ENCODE measurements around the gene SCNN1B.
"Not testable (repeated sequence)": the region's sequence is repeated elsewhere in the genome, so short reads cannot be mapped to it uniquely, and the experiment has no call there.

The SCNN1B gene

GRCh38 chr16:23343643-23344612 is 41.8 kb downstream of the SCNN1B start:
- Histone ChIP-seq H3K4me1 (ENCODE audit: insufficient read depth, low read length) (peaks cover 9% of the 10 kb centered on the region), H3K9ac (ENCODE audit: low read depth, low read length) (no peak overlapping the region), H3K36me3 (ENCODE audit: insufficient read depth, low read length) (no peaks in the 10 kb centered on the region), H3K9me3 (ENCODE audit: control insufficient read depth, insufficient read depth, low read length) (no peaks in the 10 kb centered on the region)

GRCh38 chr16:23345237-23345636 is 43.1 kb downstream of the SCNN1B start:
- H3K36me3 ChIP-seq (ENCODE audit: insufficient read depth, low read length), result no peaks in the 10 kb centered on the region
- H3K4me1 ChIP-seq (ENCODE audit: insufficient read depth, low read length), result peaks cover 9% of the 10 kb centered on the region
- no peaks in the 10 kb centered on the region for H3K9me3 ChIP-seq (ENCODE audit: control insufficient read depth, insufficient read depth, low read length)
- no peak overlapping the region for H3K9ac ChIP-seq (ENCODE audit: low read depth, low read length)

- peaks cover 5% of the 10 kb centered on the region for H3K4me1 ChIP-seq (ENCODE audit: insufficient read depth, low read length)
- no peaks in the 10 kb centered on the region for H3K9me3 ChIP-seq (ENCODE audit: control insufficient read depth, insufficient read depth, low read length)
- H3K36me3 ChIP-seq (ENCODE audit: insufficient read depth, low read length), result no peaks in the 10 kb centered on the region
- H3K9ac ChIP-seq (ENCODE audit: low read depth, low read length), result no peak overlapping the region
Observed at GRCh38 chr16:23348579-23349469, 46.7 kb downstream of the SCNN1B start.

- Histone ChIP-seq H3K36me3 (ENCODE audit: insufficient read depth, low read length) (no peaks in the 10 kb centered on the region), H3K4me1 (ENCODE audit: insufficient read depth, low read length) (no peaks in the 10 kb centered on the region), H3K9me3 (ENCODE audit: control insufficient read depth, insufficient read depth, low read length) (no peaks in the 10 kb centered on the region), H3K9ac (ENCODE audit: low read depth, low read length) (no peak overlapping the region)
Observed at GRCh38 chr16:23351360-23351759, 49.3 kb downstream of the SCNN1B start.

GRCh38 chr16:23353440-23353839 is 51.3 kb downstream of the SCNN1B start:
- no peaks in the 10 kb centered on the region for H3K4me1 ChIP-seq (ENCODE audit: insufficient read depth, low read length)

GRCh38 chr16:23354246-23354645 is 52.1 kb downstream of the SCNN1B start:
- Histone ChIP-seq H3K9me3 (ENCODE audit: control insufficient read depth, insufficient read depth, low read length) (no peaks in the 10 kb centered on the region), H3K4me1 (ENCODE audit: insufficient read depth, low read length) (no peaks in the 10 kb centered on the region)

More at GRCh38 chr16:23353440-23353839, 51.3 kb downstream of the SCNN1B start:
- no peaks in the 10 kb centered on the region for H3K9me3 ChIP-seq (ENCODE audit: control insufficient read depth, insufficient read depth, low read length)
- no peak overlapping the region for H3K9ac ChIP-seq (ENCODE audit: low read depth, low read length)
- no peaks in the 10 kb centered on the region for H3K36me3 ChIP-seq (ENCODE audit: insufficient read depth, low read length)

GRCh38 chr16:23355106-23355670 is 53.1 kb downstream of the SCNN1B start:
- H3K36me3 ChIP-seq (ENCODE audit: insufficient read depth, low read length), result no peaks in the 10 kb centered on the region
- H3K9me3 ChIP-seq (ENCODE audit: control insufficient read depth, insufficient read depth, low read length), result no peaks in the 10 kb centered on the region
- no peak overlapping the region for H3K9ac ChIP-seq (ENCODE audit: low read depth, low read length)
- H3K4me1 ChIP-seq (ENCODE audit: insufficient read depth, low read length), result no peaks in the 10 kb centered on the region

More at GRCh38 chr16:23354246-23354645, 52.1 kb downstream of the SCNN1B start:
- Histone ChIP-seq H3K36me3 (ENCODE audit: insufficient read depth, low read length) (no peaks in the 10 kb centered on the region), H3K9ac (ENCODE audit: low read depth, low read length) (no peak overlapping the region)

GRCh38 chr16:23356941-23357340 is 54.8 kb downstream of the SCNN1B start:
- Histone ChIP-seq H3K9ac (ENCODE audit: low read depth, low read length) (no peak overlapping the region), H3K36me3 (ENCODE audit: insufficient read depth, low read length) (no peaks in the 10 kb centered on the region), H3K9me3 (ENCODE audit: control insufficient read depth, insufficient read depth, low read length) (no peaks in the 10 kb centered on the region), H3K4me1 (ENCODE audit: insufficient read depth, low read length) (no peaks in the 10 kb centered on the region)

- H3K4me1 ChIP-seq (ENCODE audit: insufficient read depth, low read length), result no peaks in the 10 kb centered on the region
- H3K36me3 ChIP-seq (ENCODE audit: insufficient read depth, low read length), result no peaks in the 10 kb centered on the region
- no peak overlapping the region for H3K9ac ChIP-seq (ENCODE audit: low read depth, low read length)
- no peaks in the 10 kb centered on the region for H3K9me3 ChIP-seq (ENCODE audit: control insufficient read depth, insufficient read depth, low read length)
Observed at GRCh38 chr16:23357761-23358290, 55.7 kb downstream of the SCNN1B start.

- Histone ChIP-seq H3K36me3 (ENCODE audit: insufficient read depth, low read length) (no peaks in the 10 kb centered on the region), H3K9ac (ENCODE audit: low read depth, low read length) (no peak overlapping the region), H3K4me1 (ENCODE audit: insufficient read depth, low read length) (no peaks in the 10 kb centered on the region), H3K9me3 (ENCODE audit: control insufficient read depth, insufficient read depth, low read length) (no peaks in the 10 kb centered on the region)
Observed at GRCh38 chr16:23359092-23359760, 57.1 kb downstream of the SCNN1B start.

- H3K4me1 ChIP-seq (ENCODE audit: insufficient read depth, low read length), result peaks cover 6% of the 10 kb centered on the region
- H3K9me3 ChIP-seq (ENCODE audit: control insufficient read depth, insufficient read depth, low read length), result no peaks in the 10 kb centered on the region
- H3K36me3 ChIP-seq (ENCODE audit: insufficient read depth, low read length), result no peaks in the 10 kb centered on the region
- H3K9ac ChIP-seq (ENCODE audit: low read depth, low read length), result no peak overlapping the region
Observed at GRCh38 chr16:23362460-23363317, 60.6 kb downstream of the SCNN1B start.

- Histone ChIP-seq H3K9ac (ENCODE audit: low read depth, low read length) (no peak overlapping the region), H3K9me3 (ENCODE audit: control insufficient read depth, insufficient read depth, low read length) (no peaks in the 10 kb centered on the region), H3K4me1 (ENCODE audit: insufficient read depth, low read length) (peaks cover 6% of the 10 kb centered on the region), H3K36me3 (ENCODE audit: insufficient read depth, low read length) (no peaks in the 10 kb centered on the region)
Observed at GRCh38 chr16:23365602-23366240, 63.6 kb downstream of the SCNN1B start.

- H3K9ac ChIP-seq (ENCODE audit: low read depth, low read length); H3K36me3 ChIP-seq (ENCODE audit: insufficient read depth, low read length); H3K4me1 ChIP-seq (ENCODE audit: insufficient read depth, low read length); H3K9me3 ChIP-seq (ENCODE audit: control insufficient read depth, insufficient read depth, low read length): not testable (repeated sequence)
Observed at GRCh38 chr16:23366341-23366740, 64.2 kb downstream of the SCNN1B start.
